ENCODE results near the gene FAM167B.
A peak's percentile ranks its signal among the peaks of the same experiment; 100 is the strongest.

The FAM167B gene

DNA sequence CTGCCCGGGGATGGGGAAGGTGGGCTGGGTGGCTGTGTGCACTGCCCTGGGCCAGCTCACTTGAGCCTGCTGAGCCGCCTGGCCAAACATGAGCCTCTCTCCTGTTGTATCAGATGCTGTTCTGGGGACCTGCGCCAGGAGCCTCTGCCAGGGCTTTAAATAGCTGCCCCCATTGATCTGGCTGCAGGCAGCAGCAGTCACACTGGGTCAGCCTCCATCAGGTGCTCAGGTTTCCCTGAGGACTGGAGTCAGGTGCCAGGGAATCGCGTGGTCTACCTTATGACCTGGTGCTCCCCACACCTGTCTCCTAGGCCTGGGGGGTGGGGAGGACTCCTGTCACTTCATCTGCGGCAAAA lies 47.3 kb upstream of the FAM167B start:
- Histone ChIP-seq H3K23ac (ENCODE audit: low read depth, low read length, poor library complexity) (peak overlapping the region; percentile 25), H3K4me3 (ENCODE audit: low read length in 2 of 2) (peak overlapping the region in 1 of 2 donors; percentile 56), H2BK15ac (ENCODE audit: low read length) (peak overlapping the region; percentile 69), H4K91ac (ENCODE audit: low read depth, low read length, poor library complexity) (no peak overlapping the region), H3K4ac (ENCODE audit: low read length) (no peak overlapping the region), H2AK5ac (ENCODE audit: low read depth, low read length) (peak overlapping the region; percentile 80), H3K4me1 (ENCODE audit: control insufficient read depth in 2 of 2, insufficient read depth in 1 of 2, low read depth in 1 of 2, low read length in 2 of 2) (peaks cover 20 to 23% of the 10 kb centered on the region in 2 donors), H3K36me3 (replicated peaks in 1 of 2; ENCODE audit: control insufficient read depth in 2 of 2, insufficient read depth in 2 of 2, low read length in 2 of 2) (peaks cover 29 to 41% of the 10 kb centered on the region in 2 donors), H3K4me2 (ENCODE audit: insufficient read depth, low read length, poor library complexity, severe bottlenecking) (peak overlapping the region; percentile 78), H3K14ac (ENCODE audit: low read length) (no peak overlapping the region), H3K18ac (ENCODE audit: low read length) (peak overlapping the region; percentile 58), H3K27ac (replicated peaks; ENCODE audit: low read length) (peak overlapping the region; percentile 80), H3K9ac (ENCODE audit: low read depth, low read length, poor library complexity) (peak overlapping the region; percentile 71), H3K27me3 (ENCODE audit: control insufficient read depth in 3 of 3, insufficient read depth in 3 of 3, low read depth in 1 of 3, low read length in 3 of 3) (peaks cover 0 to 2% (median 0%) of the 10 kb centered on the region in 3 experiments), H2BK12ac (ENCODE audit: low read length) (peak overlapping the region; percentile 35), H2BK120ac (ENCODE audit: low read depth, low read length) (no peak overlapping the region), H2AFZ (ENCODE audit: low read length) (peak overlapping the region; percentile 82), H2BK5ac (ENCODE audit: low read length) (no peak overlapping the region), H3K79me1 (ENCODE audit: low read depth, low read length) (no peaks in the 10 kb centered on the region), H3K9me3 (replicated peaks in 1 of 2; ENCODE audit: control insufficient read depth in 2 of 2, insufficient read depth in 1 of 2, low read depth in 1 of 2, low read length in 2 of 2) (no peaks in the 10 kb centered on the region), H4K8ac (ENCODE audit: low read depth, low read length) (peak overlapping the region; percentile 29)
- no peak for DNase-seq (ENCODE audit: low spot score)
- WGBS, 2 donors (ENCODE audit: extremely low coverage in 2 of 2, insufficient read length in 2 of 2, insufficient replicate concordance in 1 of 2), result no CpG with 5 or more reads among the region's 6 CpGs

DNA sequence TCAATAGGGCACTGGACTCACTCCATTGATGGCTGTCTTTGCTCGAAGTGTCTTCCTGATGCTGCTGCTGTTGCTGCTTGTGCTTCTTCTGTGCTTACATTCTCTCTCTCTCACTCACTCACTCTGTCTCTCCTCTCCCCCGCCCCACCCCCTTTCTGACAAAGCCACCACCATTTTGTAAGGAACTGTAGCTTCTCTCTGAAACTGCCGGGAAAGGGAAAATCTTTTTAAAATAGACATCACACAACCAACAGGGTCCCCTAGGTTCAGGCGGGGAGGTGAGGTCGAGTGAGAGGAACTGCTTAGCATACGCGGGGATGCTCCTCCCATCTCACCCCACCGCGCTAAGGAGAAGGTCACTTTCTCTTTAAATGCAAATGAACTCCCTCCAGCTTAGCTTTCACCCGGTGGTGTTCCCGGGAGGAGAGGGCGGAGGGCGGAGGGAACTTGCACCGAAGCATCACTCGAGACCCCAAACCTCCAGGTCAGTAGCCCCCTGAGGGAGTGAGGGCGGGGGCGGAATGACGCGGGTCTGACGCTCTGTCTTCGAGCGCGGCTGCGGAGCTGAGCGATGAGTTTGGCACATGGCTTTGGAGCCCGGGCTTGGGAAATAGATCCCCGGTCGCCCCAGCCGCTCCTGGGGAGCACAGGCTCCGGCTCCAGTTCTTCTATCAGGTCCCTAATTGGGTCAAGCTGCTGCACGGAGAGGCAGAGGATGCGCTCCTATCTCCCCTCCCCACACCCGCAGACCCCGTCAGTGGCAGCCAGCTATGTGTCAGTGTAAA lies 46.6 kb upstream of the FAM167B start, which contains the start of gene CCDC28B:
Gene CCDC28B (plus strand): TSS at position 370 of the 785 bp plus-strand sequence. CDS start 1,341 bp downstream, outside the sequence.
- Histone ChIP-seq H3K23ac (ENCODE audit: low read depth, low read length, poor library complexity) (peak within 1 kb of the TSS; percentile 35), H3K4me1 (ENCODE audit: control insufficient read depth in 2 of 2, insufficient read depth in 1 of 2, low read depth in 1 of 2, low read length in 2 of 2) (peaks cover 23 to 24% of the 10 kb centered on the region in 2 donors), H3K9me3 (replicated peaks in 1 of 2; ENCODE audit: control insufficient read depth in 2 of 2, insufficient read depth in 1 of 2, low read depth in 1 of 2, low read length in 2 of 2) (no peaks in the 10 kb centered on the region), H4K8ac (ENCODE audit: low read depth, low read length) (peak within 1 kb of the TSS; percentile 29), H3K27ac (replicated peaks; ENCODE audit: low read length) (peak within 1 kb of the TSS; percentile 80), H3K9ac (ENCODE audit: low read depth, low read length, poor library complexity) (peak within 1 kb of the TSS; percentile 71), H4K91ac (ENCODE audit: low read depth, low read length, poor library complexity) (no peak within 1 kb of the TSS), H3K79me1 (ENCODE audit: low read depth, low read length) (no peaks in the 10 kb centered on the region), H2BK15ac (ENCODE audit: low read length) (peak within 1 kb of the TSS; percentile 69), H3K18ac (ENCODE audit: low read length) (peak within 1 kb of the TSS; percentile 83), H3K4me3 (ENCODE audit: low read length in 2 of 2) (peak within 1 kb of the TSS; percentile 56 to 77), H2AK5ac (ENCODE audit: low read depth, low read length) (peak within 1 kb of the TSS; percentile 80), H2BK12ac (ENCODE audit: low read length) (peak within 1 kb of the TSS; percentile 35), H3K14ac (ENCODE audit: low read length) (no peak within 1 kb of the TSS), H2BK120ac (ENCODE audit: low read depth, low read length) (no peak within 1 kb of the TSS), H3K4me2 (ENCODE audit: insufficient read depth, low read length, poor library complexity, severe bottlenecking) (peak within 1 kb of the TSS; percentile 78), H3K27me3 (ENCODE audit: control insufficient read depth in 3 of 3, insufficient read depth in 3 of 3, low read depth in 1 of 3, low read length in 3 of 3) (peaks cover 0 to 2% (median 0%) of the 10 kb centered on the region in 3 experiments), H3K4ac (ENCODE audit: low read length) (no peak within 1 kb of the TSS), H2AFZ (ENCODE audit: low read length) (peak within 1 kb of the TSS; percentile 82), H2BK5ac (ENCODE audit: low read length) (no peak within 1 kb of the TSS), H3K36me3 (replicated peaks in 1 of 2; ENCODE audit: control insufficient read depth in 2 of 2, insufficient read depth in 2 of 2, low read length in 2 of 2) (peaks cover 22 to 34% of the 10 kb centered on the region in 2 donors)
- WGBS, 2 donors (ENCODE audit: extremely low coverage in 2 of 2, insufficient read length in 2 of 2, insufficient replicate concordance in 1 of 2), result no CpG with 5 or more reads among the region's 34 CpGs
- peak; percentile 79 for DNase-seq (ENCODE audit: low spot score)

DNA sequence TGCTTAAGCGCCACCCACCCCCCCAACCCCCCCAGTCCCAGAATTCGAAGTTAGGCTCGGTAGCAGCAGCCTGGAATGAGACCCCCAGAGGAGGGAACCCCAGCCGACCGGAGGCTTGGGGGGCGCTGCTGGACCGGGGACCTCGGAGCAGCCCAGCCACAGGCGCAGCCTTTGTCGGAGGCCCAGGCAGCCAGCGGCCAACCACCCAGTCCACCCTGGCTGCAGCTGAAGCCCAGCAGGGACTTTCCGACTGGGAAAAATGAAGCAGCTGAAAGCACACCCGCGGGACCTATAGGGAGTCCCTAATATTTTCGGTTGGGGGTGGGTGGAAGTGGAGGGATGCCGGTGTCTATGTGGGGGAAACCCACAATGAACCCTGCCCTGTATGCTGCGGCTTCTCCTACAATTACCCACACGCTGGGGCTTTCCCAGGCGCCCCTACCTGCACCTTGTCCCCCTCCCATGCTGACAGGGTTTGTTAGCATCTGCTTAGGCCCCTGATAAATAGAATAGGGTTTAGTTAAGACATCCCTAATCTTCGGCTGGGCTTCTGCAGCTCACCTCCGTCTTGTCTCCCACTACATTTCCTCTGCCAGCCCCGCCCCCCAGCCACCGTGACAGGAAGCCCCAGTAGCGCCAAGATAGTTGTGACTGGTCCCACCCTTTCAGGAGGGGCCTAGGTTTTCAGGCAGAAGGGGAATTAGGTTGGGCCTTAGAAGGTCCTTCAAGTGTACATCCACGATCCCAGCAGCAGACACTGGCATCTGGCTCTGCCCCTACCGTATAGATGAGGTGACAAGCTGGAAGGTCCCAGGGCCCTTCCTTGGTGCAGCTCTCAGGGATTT lies 45.8 kb upstream of the FAM167B start:
- H3K4me1 ChIP-seq (ENCODE audit: control insufficient read depth in 2 of 2, insufficient read depth in 1 of 2, low read depth in 1 of 2, low read length in 2 of 2), result peaks cover 25 to 27% of the 10 kb centered on the region in 2 donors

More for the DNA sequence above, 45.8 kb upstream of the FAM167B start:
- DNase-seq (ENCODE audit: low spot score), result no peak
- Histone ChIP-seq H3K27me3 (ENCODE audit: control insufficient read depth in 3 of 3, insufficient read depth in 3 of 3, low read depth in 1 of 3, low read length in 3 of 3) (peaks cover 0 to 2% (median 0%) of the 10 kb centered on the region in 3 experiments), H2BK120ac (ENCODE audit: low read depth, low read length) (no peak overlapping the region), H2BK12ac (ENCODE audit: low read length) (no peak overlapping the region), H3K9me3 (replicated peaks in 1 of 2; ENCODE audit: control insufficient read depth in 2 of 2, insufficient read depth in 1 of 2, low read depth in 1 of 2, low read length in 2 of 2) (no peaks in the 10 kb centered on the region), H3K9ac (ENCODE audit: low read depth, low read length, poor library complexity) (no peak overlapping the region), H3K18ac (ENCODE audit: low read length) (peak overlapping the region; percentile 44), H4K91ac (ENCODE audit: low read depth, low read length, poor library complexity) (no peak overlapping the region), H3K4ac (ENCODE audit: low read length) (no peak overlapping the region), H4K8ac (ENCODE audit: low read depth, low read length) (no peak overlapping the region), H2AK5ac (ENCODE audit: low read depth, low read length) (no peak overlapping the region), H2BK5ac (ENCODE audit: low read length) (no peak overlapping the region), H3K14ac (ENCODE audit: low read length) (no peak overlapping the region), H3K23ac (ENCODE audit: low read depth, low read length, poor library complexity) (no peak overlapping the region), H2AFZ (ENCODE audit: low read length) (peak overlapping the region; percentile 82), H3K4me3 (ENCODE audit: low read length in 2 of 2) (peak overlapping the region; percentile 56 to 77), H3K79me1 (ENCODE audit: low read depth, low read length) (peaks cover 6% of the 10 kb centered on the region), H3K27ac (replicated peaks; ENCODE audit: low read length) (peak overlapping the region; percentile 47), H2BK15ac (ENCODE audit: low read length) (no peak overlapping the region), H3K4me2 (ENCODE audit: insufficient read depth, low read length, poor library complexity, severe bottlenecking) (peak overlapping the region; percentile 78), H3K36me3 (replicated peaks in 1 of 2; ENCODE audit: control insufficient read depth in 2 of 2, insufficient read depth in 2 of 2, low read length in 2 of 2) (peaks cover 15 to 29% of the 10 kb centered on the region in 2 donors)
- no CpG with 5 or more reads among the region's 26 CpGs for WGBS, 2 donors (ENCODE audit: extremely low coverage in 2 of 2, insufficient read length in 2 of 2, insufficient replicate concordance in 1 of 2)

Measured in neuronal stem cell (in vitro differentiated cells).